Measurements from ENCODE around the gene DUSP22.
"Not testable (repeated sequence)": the region's sequence is repeated elsewhere in the genome, so short reads cannot be mapped to it uniquely, and the experiment has no call there.

The DUSP22 gene

DNA sequence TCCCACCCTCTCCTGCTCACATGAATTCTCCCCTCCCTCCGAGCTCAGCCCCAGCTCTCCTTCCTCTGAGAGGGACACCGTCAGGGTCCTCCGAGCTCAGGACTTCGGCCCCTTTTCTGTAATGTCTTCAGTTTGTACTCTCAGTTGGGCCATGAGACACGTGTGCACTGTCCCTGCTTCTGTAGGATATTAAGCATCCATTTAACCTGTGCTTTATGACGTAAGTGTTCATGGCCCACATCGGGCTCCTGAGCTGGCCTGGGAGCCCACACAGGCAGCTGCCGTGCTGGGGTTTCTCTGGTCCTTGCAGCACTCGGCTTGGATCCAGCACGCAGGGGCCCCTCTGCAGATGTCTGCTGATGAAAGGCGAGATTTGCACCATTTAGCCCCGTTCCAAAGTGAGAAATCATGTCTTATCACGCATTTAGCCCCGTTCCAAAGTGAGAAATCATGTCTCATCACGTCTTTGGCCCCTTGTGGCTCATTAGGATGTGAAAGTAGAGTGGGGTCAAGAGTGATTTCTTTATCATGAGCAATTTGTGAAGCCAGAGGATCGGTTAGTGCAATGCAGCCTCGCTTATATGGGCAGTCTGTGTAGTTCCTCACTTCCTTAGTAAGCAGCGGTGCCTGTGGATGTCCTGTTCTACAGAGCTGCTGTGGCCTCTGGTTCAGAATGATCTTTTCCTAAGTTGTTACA is 25.3 kb downstream of the DUSP22 start:
- H3K4me1 Mint-ChIP-seq, result peaks cover 50% of the 10 kb centered on the region
- ATAC-seq (ENCODE audit: low read depth) (peak; percentile 20), DNase-seq (ENCODE audit: low spot score in 2 of 2) (no peak)
- peak overlapping the region; percentile 61 for H3K4me3 Mint-ChIP-seq
- H3K36me3 Mint-ChIP-seq, result peaks cover 12% of the 10 kb centered on the region
- H3K27ac Mint-ChIP-seq, result peak overlapping the region; percentile 93
- no peaks in the 10 kb centered on the region for H3K9me3 Mint-ChIP-seq
- H3K27me3 Mint-ChIP-seq, result no peaks in the 10 kb centered on the region

DNA sequence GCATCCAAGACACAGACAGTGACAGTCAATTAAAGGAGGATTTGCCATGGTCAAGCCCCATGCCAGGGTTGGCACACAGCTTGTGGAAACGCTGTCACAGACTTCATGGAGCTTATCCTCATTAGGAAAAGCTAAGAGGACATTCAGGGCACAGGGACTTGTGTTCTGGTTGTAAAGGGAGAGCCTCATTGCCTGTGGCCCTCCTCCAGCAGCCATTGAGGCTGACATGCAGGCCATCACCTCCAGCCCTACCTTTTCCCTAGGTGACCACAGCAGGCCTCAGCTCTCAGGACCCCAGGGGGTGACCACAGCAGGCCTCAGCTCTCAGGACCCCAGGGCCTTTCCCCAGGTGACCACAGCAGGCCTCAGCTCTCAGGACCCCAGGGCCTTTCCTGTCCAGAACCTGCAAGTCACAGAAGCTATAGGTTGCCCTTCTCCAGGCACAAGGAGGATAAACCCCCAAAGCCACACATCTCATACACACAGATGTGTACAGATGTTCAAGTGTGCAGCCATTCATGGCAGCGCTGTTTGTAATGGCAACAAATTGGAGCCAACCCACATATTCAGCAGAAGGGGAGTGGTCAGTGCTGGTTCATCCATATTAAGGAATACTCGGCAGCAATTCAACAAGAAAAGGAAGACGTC is 26.1 kb downstream of the DUSP22 start:
- H3K27me3 Mint-ChIP-seq, result no peaks in the 10 kb centered on the region

DNA sequence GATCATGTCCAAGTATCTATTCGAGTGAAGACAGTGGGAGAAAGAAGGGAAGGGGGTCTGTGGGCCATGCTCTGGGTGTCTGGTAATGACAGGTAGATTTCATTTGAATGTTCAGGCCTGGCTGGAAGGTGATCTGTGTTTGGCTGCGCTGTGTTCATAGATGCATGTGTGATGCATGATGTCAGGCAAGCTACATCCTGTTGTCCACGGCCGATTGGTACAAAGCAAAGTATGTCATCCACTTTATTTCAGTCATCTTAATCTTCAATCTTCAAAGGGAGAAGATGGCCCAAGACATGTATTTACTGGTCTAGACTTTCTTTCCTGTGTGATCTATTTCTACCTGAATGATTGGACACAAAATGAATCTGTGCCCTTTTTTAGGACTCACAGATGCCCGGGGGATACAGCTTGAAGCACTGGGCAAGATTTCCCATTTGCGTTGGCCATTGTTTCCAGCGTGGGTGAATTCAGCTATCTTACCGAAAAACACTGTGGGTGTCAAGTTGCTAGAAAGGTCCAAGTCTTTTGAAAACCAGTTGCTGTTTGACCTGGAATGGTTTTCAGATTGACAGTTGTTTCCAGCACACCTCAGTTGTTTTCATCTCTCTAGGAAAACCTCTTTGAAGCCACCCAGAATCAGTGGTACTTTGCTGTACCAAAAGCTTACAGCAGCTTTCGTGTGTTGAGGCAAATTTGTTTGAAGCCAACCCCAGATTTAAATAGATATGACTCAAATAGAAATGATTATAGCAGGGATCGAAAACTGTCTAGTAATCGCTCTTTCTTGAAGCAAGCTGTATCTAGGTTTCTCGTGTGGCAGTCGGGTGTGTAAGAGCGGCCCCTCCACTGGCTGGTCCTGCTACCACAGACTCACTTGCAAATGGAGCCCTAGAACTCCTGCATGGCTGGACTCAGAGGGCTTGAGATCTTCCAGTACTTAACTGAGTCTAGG is 27.2 kb downstream of the DUSP22 start:
- Mint-ChIP-seq H3K4me3 (no peak overlapping the region), H3K4me1 (peaks cover 39% of the 10 kb centered on the region), H3K27ac (no peak overlapping the region), H3K36me3 (peaks cover 12% of the 10 kb centered on the region), H3K9me3 (no peaks in the 10 kb centered on the region), H3K27me3 (no peaks in the 10 kb centered on the region)
- ATAC-seq (ENCODE audit: low read depth) (peak; percentile 48), DNase-seq (ENCODE audit: low spot score in 2 of 2) (no peak)

More for the DNA sequence above, 26.1 kb downstream of the DUSP22 start:
- H3K36me3 Mint-ChIP-seq, result peaks cover 12% of the 10 kb centered on the region
- H3K9me3 Mint-ChIP-seq, result no peaks in the 10 kb centered on the region
- H3K4me1 Mint-ChIP-seq, result peaks cover 45% of the 10 kb centered on the region
- H3K27ac Mint-ChIP-seq, result peak overlapping the region; percentile 93
- peak overlapping the region; percentile 61 for H3K4me3 Mint-ChIP-seq
- DNase-seq (ENCODE audit: low spot score in 2 of 2) (no peak), ATAC-seq (ENCODE audit: low read depth) (no peak)

DNA sequence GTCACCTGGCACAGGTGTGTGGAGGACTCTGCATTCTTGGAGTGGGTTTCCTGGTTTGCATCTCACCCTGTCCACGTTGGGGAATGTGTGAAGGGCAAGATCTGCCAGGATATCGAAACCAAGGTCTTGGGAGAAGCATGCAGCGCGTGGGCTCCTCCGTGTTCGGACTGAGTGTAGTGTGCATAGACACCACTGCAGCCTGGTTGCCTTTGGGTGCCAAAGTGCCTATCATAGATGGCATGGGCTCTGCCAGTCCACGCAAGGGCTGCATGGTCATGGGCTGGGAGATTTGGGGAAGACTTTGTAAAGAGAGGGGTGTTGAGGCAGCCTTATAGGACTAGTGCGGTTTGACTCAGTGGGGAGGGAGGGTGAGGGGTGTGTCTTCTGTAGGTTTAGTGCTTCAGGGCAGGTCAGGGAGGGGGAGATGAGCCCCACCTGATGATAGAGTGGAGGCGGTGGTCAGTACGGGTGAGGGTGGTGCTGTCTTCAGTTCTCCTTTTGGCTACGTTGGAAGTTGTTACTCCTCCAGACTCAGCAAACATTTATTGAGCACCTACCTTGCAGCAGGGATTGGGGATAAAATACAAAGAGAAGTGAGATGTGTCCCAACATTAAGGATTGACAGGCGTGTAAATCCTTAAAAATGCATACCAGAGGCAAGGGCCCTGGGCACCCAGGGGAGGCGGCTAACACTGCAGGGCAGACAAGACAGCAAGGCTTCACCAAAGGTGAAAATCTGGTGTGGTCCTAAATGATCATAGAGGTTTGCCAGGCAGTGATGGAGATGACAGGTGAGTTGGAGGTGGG is 28.3 kb downstream of the DUSP22 start:
- Mint-ChIP-seq H3K27me3 (no peaks in the 10 kb centered on the region), H3K4me1 (peaks cover 30% of the 10 kb centered on the region), H3K36me3 (peaks cover 5% of the 10 kb centered on the region), H3K4me3 (no peak overlapping the region), H3K27ac (no peak overlapping the region), H3K9me3 (no peaks in the 10 kb centered on the region)
- DNase-seq (ENCODE audit: low spot score in 2 of 2) (no peak), ATAC-seq (ENCODE audit: low read depth) (no peak)

DNA sequence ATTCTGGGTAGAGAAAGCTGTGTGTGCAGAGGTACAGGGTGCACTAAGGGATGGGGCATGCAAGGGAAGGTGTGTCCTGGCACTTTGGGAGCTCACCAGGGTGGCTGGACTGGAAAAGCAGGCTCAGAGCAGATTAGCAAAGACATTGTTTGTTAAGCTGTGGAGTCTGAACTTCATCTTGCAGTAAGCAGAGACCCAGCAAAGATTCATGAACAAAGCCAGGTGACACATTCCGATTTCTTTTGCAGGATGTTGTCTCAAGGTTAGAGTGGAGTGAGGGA is 28.8 kb downstream of the DUSP22 start:
- Mint-ChIP-seq H3K27ac (no peak overlapping the region), H3K4me3 (no peak overlapping the region), H3K9me3 (no peaks in the 10 kb centered on the region), H3K27me3 (no peaks in the 10 kb centered on the region), H3K4me1 (peaks cover 27% of the 10 kb centered on the region), H3K36me3 (peaks cover 2% of the 10 kb centered on the region)
- DNase-seq (ENCODE audit: low spot score in 2 of 2), result no peak
- ATAC-seq (ENCODE audit: low read depth), result no peak

DNA sequence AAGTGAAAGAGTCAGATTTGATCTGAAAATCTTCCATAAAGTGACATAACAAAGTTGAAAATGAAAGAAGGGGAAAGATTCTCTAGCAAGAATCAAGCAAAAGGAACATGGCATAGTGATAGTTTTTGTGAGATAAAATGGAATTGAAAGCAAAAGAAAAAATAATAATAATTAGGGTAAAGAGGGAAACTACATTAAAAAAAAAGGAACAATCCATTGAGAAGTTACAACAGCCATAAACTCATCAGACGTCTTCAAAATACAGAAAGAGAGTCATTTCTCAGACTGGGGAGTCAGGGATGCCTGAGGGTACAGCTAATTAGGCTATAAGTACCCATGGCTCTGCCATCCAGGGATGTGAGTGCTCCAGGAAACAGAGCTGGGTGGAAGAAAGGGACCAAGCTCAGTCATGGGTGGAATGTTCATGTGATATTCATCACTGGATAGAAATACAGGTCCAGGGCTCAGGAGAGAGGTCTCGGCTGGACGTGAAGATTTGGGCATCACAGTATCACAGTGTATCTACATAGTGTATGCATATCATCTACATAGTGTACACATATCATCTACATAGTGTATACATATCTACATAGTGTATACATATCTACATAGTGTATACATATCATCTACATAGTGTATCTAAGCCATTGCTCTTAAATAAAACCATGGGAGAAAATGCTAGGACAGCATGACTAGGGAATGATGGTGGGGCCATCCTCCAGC is 29.4 kb downstream of the DUSP22 start:
- ATAC-seq (ENCODE audit: low read depth), result no peak
- DNase-seq (ENCODE audit: low spot score in 2 of 2), result no peak
- H3K4me1 Mint-ChIP-seq, result peaks cover 28% of the 10 kb centered on the region
- H3K36me3 Mint-ChIP-seq, result peaks cover 6% of the 10 kb centered on the region
- no peaks in the 10 kb centered on the region for H3K27me3 Mint-ChIP-seq
- H3K4me3 Mint-ChIP-seq, result no peak overlapping the region
- no peaks in the 10 kb centered on the region for H3K9me3 Mint-ChIP-seq
- H3K27ac Mint-ChIP-seq, result no peak overlapping the region

DNA sequence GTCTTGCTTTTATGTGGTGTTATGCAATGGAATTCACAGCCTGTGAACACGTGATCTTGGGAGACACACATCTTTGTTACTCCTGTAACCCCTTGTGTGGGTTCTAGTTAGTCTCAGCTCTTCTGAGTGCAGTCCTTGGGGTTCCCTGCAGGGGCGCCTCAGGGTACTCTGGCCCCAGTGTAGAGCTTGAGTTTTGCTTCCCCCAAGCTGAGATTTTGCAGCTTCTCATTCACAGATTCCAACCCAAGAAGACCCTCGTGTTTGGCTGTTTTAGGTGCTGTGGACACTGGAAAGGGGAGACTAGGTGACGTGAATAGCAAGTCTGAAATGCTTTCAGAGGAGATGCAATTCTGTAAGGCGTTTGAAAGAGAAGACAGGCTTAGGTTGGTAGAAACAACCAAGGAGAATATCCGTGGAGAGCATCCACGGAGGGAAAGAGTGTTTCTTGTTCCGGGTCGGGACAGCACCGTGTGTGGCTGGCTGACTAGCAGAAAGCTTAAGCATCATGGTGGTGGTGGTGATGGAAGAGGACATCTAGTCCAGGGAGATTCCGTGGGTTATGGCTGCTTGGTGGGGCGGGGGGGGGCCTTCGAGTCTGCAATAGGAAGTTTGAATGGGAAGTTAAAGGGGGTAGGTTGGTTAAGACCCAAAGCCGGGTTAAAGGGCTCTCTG is 30.1 kb downstream of the DUSP22 start:
- DNase-seq (ENCODE audit: low spot score in 2 of 2) (no peak), ATAC-seq (ENCODE audit: low read depth) (no peak)
- H3K9me3 Mint-ChIP-seq, result no peaks in the 10 kb centered on the region
- no peaks in the 10 kb centered on the region for H3K27me3 Mint-ChIP-seq
- H3K36me3 Mint-ChIP-seq, result peaks cover 6% of the 10 kb centered on the region
- H3K4me1 Mint-ChIP-seq, result peaks cover 21% of the 10 kb centered on the region
- no peak overlapping the region for H3K27ac Mint-ChIP-seq
- no peak overlapping the region for H3K4me3 Mint-ChIP-seq

DNA sequence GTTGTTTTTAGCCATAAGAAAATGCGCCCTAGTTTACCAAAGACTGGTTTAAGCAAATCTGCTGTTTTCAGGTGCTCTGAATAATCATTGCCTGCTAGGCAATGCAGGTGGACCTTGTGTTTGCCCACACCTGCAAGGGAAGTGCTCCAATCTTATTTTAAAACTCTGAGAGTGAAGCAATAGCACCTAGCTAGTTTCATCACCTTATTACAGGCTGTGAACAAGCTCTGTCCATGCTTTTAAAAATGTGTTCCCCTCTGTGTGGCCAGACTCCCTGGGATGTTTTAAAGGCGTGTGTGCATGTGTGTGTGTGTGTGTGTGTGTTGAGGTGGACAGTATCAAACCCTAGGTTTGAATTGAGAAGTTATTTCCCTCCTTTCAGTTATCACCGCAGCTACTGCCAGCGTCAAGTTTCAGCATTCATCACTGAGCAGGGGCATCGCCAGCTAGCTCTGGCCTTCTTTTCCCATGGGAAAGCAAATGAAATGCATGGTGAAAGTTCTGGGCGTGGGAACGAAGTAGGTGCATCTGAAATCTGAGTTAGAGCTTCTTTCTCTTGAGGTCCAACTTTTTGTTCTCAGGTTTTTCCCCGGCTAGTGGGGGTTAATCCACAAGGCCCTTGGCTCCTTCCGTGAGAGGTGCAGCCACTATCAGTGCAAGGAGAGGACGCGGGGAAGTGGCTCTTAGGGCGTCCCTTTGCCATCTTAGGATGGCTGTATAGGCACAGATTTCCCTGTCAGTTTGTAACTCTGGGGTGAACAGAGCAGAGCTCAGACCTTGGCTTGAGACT is 30.8 kb downstream of the DUSP22 start:
- Mint-ChIP-seq H3K9me3 (no peaks in the 10 kb centered on the region), H3K4me1 (peaks cover 14% of the 10 kb centered on the region), H3K4me3 (no peak overlapping the region), H3K27ac (no peak overlapping the region), H3K27me3 (no peaks in the 10 kb centered on the region), H3K36me3 (peaks cover 6% of the 10 kb centered on the region)
- DNase-seq (ENCODE audit: low spot score in 2 of 2), result no peak
- no peak for ATAC-seq (ENCODE audit: low read depth)

DNA sequence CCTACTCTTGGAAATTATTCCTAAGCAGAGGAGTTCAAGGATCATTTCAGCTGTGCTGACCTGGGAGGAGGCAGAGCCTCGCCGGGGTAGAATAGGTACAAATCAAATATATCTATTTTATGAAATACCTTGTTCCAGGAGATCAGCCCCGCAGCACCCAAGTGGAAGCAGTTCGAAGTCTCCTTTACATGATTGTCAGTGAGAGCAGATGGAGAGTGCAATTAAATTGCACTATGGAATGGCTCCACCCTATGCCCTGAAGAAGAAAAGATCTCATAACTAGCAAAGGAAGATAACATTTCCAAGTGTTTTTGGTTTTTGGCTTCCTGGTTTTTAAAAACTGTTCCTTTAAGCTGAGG is 31.4 kb downstream of the DUSP22 start:
- Mint-ChIP-seq H3K9me3 (no peaks in the 10 kb centered on the region), H3K4me3 (no peak overlapping the region), H3K36me3 (peaks cover 4% of the 10 kb centered on the region), H3K27ac (no peak overlapping the region), H3K27me3 (no peaks in the 10 kb centered on the region), H3K4me1 (peaks cover 9% of the 10 kb centered on the region)
- DNase-seq (ENCODE audit: low spot score in 2 of 2), result no peak
- no peak for ATAC-seq (ENCODE audit: low read depth)

DNA sequence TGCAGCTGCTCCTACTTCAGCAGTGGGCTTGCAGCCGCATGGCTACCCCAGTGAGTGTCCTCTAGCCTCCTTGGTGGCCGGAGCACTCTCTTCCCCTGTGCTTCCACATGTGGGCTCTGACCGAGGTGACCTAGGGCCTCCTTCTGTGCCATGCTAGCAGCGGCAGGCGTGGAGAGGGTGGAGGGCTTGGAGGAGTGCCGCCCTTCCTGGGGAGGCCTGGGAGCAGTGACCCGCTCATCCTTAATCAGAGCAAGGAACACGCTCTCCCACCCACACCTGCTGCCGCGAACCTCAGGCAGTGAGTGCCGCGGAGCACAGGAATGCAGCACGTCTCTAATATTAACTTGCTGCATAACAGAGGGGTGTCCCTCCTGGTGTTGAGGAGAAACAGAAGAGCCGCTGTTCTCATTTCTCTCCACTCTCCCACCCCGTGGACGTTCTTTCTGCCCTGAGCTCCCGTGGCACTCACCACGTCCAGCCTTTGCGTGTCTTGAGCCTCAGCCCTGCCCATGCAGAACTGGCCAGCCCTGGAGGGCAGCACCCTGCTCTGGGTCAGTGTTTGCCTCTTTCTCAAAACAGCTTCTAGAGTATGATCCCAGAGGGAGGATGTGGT is 31.9 kb downstream of the DUSP22 start:
- Mint-ChIP-seq H3K27me3 (no peaks in the 10 kb centered on the region), H3K4me3 (no peak overlapping the region), H3K4me1 (peaks cover 6% of the 10 kb centered on the region), H3K36me3 (peaks cover 4% of the 10 kb centered on the region), H3K9me3 (no peaks in the 10 kb centered on the region), H3K27ac (no peak overlapping the region)
- ATAC-seq (ENCODE audit: low read depth) (no peak), DNase-seq (ENCODE audit: low spot score in 2 of 2) (no peak)

DNA sequence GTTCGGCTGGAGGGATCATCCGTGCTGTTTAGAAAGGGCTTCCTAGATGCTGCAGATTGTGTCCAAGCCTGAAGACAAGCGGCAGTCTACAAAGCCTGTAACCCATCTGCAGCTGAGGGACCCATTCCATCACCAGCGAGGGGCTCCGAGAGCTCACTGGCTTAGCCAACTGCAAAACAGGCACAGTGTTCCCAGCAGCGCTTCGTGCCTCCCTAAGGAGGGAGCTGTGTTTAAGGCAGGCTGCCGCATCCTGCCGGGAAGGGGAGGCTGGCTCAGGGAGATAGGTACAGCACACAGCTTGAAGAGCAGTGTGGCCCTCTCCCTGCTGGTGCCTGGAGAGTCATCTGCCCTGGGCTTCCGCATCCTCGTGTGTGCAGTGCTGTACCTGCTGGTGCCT is 32.4 kb downstream of the DUSP22 start:
- Mint-ChIP-seq H3K36me3 (peaks cover 4% of the 10 kb centered on the region), H3K9me3 (no peaks in the 10 kb centered on the region), H3K4me1 (peaks cover 4% of the 10 kb centered on the region), H3K27me3 (no peaks in the 10 kb centered on the region), H3K27ac (no peak overlapping the region), H3K4me3 (no peak overlapping the region)
- DNase-seq (ENCODE audit: low spot score in 2 of 2), result no peak
- no peak for ATAC-seq (ENCODE audit: low read depth)

DNA sequence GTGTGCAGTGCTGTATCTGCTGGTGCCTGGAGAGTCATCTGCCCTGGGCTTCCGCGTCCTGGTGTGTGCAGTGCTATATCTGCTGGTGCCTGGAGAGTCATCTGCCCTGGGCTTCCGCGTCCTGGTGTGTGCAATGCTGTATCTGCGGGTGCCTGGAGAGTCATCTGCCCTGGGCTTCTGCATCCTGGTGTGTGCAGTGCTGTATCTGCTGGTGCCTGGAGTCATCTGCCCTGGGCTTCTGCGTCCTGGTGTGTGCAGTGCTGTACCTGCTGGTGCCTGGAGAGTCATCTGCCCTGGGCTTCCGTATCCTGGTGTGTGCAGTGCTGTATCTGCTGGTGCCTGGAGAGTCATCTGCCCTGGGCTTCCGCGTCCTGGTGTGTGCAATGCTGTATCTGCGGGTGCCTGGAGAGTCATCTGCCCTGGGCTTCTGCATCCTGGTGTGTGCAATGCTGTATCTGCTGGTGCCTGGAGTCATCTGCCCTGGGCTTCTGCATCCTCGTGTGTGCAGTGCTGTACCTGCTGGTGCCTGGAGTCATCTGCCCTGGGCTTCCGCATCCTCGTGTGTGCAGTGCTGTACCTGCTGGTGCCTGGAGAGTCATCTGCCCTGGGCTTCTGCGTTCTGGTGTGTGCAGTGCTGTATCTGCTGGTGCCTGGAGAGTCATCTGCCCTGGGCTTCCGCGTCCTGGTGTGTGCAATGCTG is 33.0 kb downstream of the DUSP22 start:
- not testable (repeated sequence) for H3K4me3 Mint-ChIP-seq; H3K4me1 Mint-ChIP-seq; H3K27ac Mint-ChIP-seq; H3K27me3 Mint-ChIP-seq; H3K36me3 Mint-ChIP-seq; DNase-seq (ENCODE audit: low spot score in 2 of 2); H3K9me3 Mint-ChIP-seq; ATAC-seq (ENCODE audit: low read depth)

All from memory B cell (primary cell).